GM20000 (cell line): Measurements from ENCODE around the gene PPP1R10.

ENCODE experiments used
- DNase-seq: peaks from one replicate; pipeline ENCODE4 v3.0.0; 2012; ENCODE audit warnings: low spot score
- TF ChIP-seq, protein P1 (sequence below): IDR thresholded peaks from 2 replicates; pipeline ENCODE4 v1.5.1; 2012; ENCODE audit warnings: mild to moderate bottlenecking, control low read depth; ENCODE audit errors: extremely low read depth, missing control alignments

PPP1R10 gene

DNA sequence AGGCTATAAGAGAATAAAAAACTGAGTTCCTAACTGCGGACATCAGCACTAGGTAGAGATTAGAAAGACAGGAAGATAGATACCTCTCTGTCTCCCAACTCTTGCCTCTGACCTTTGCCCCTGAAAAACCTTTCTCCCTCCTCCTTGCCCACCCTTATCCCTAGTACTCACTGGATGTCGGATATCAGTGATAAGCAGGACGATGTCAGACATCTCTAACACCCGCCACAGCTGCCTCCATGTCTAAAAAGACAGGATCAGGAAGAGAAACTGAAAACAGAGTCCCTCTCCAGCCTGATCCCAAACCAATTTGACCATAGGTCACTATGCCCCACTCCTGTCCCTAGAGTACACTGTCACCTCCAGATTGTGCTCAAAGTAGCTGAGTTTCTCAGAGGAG, 62.6 kb downstream of the PPP1R10 start:
- no peak for DNase-seq
- TF ChIP-seq, protein P1, sequence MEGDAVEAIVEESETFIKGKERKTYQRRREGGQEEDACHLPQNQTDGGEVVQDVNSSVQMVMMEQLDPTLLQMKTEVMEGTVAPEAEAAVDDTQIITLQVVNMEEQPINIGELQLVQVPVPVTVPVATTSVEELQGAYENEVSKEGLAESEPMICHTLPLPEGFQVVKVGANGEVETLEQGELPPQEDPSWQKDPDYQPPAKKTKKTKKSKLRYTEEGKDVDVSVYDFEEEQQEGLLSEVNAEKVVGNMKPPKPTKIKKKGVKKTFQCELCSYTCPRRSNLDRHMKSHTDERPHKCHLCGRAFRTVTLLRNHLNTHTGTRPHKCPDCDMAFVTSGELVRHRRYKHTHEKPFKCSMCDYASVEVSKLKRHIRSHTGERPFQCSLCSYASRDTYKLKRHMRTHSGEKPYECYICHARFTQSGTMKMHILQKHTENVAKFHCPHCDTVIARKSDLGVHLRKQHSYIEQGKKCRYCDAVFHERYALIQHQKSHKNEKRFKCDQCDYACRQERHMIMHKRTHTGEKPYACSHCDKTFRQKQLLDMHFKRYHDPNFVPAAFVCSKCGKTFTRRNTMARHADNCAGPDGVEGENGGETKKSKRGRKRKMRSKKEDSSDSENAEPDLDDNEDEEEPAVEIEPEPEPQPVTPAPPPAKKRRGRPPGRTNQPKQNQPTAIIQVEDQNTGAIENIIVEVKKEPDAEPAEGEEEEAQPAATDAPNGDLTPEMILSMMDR = no peak
